Small intestine (tissue), 7 donors: Measurements from ENCODE around the gene ELP1. TPM values are rescaled to one million over a fixed set of nuclear protein-coding genes. Genes with fewer than 3 reads are reported as not detected.
"Not testable (repeated sequence)": the region's sequence is repeated elsewhere in the genome, so short reads cannot be mapped to it uniquely, and the experiment has no call there.

Source experiments
- DNase-seq, 2 donors: peaks; one replicate each; pipeline versions ENCODE4 v3.0.0 to v3.0.0-alpha.2; 2013
- FAIRE-seq: peaks from 2 replicates; lab custom pipeline; 2012; peaks lifted over from hg19 to GRCh38; lab: Jason Lieb, UNC
- H3K27ac ChIP-seq, 3 donors: one replicate each; pipeline ENCODE4 v1.5.1; 2013; ENCODE audit warnings: low read length in 2 of 3, mild to moderate bottlenecking in 2 of 3, control low read depth in 1 of 3, inconsistent platforms in 1 of 3, low read depth in 1 of 3, moderate library complexity in 1 of 3
- H3K27me3 ChIP-seq, 3 donors: one replicate each; pipeline ENCODE4 v1.6.1; 2013; ENCODE audit warnings: low read length in 3 of 3, inconsistent platforms in 1 of 3; ENCODE audit not compliant: control insufficient read depth in 3 of 3, insufficient read depth in 3 of 3
- H3K36me3 ChIP-seq, 3 donors: one replicate each; pipeline ENCODE4 v1.6.1; 2013; ENCODE audit warnings: low read length in 3 of 3, inconsistent platforms in 1 of 3, low read depth in 1 of 3, mild to moderate bottlenecking in 1 of 3, moderate library complexity in 1 of 3; ENCODE audit not compliant: control insufficient read depth in 3 of 3, insufficient read depth in 2 of 3
- H3K4me1 ChIP-seq, 3 donors: one replicate each; pipeline ENCODE4 v1.6.1; 2013; ENCODE audit warnings: low read length in 2 of 3, inconsistent platforms in 1 of 3, low read depth in 1 of 3, mild to moderate bottlenecking in 1 of 3, moderate library complexity in 1 of 3; ENCODE audit not compliant: control insufficient read depth in 3 of 3, insufficient read depth in 2 of 3
- H3K4me3 ChIP-seq, 3 donors: one replicate each; pipeline ENCODE4 v1.5.1; 2013; ENCODE audit warnings: low read length in 3 of 3, control low read depth in 1 of 3, inconsistent platforms in 1 of 3, low read depth in 1 of 3, mild to moderate bottlenecking in 1 of 3, moderate library complexity in 1 of 3
- H3K9me3 ChIP-seq, 2 donors: one replicate each; pipeline ENCODE4 v1.6.1; 2013; ENCODE audit warnings: low read depth in 1 of 2, low read length in 1 of 2; ENCODE audit not compliant: control insufficient read depth in 2 of 2, insufficient read depth in 1 of 2
- WGBS, 3 donors: extraction: QIAGEN DNeasy Blood & Tissue Kit; methylation state at CpG; one replicate each; pipeline ENCODE4 v1.1.7; 2013; 5-methylcytosine and 5-hydroxymethylcytosine counted together
- polyA plus RNA-seq, 4 donors: library from polyadenylated mRNA; stranded (reverse) in 3 of 4; unstranded in 1 of 4; fragments of 200-250 nt in 3 of 4; fragments of 120-200 nt in 1 of 4; gene quantifications; one replicate each; pipeline versions ENCODE4 v1.2.1 to v1.2.3, GENCODE V29; 2013
- donor health status: healthy with polysubstance abuse.
- donor health status: control.
- donor health status: control.
- donor health status: Bipolar disorder and iron deficiency.
- donor health status: healthy.

The ELP1 gene
- polyA plus RNA-seq, 4 donors = 3.8 to 24.6 (median 11.4) TPM

GRCh38 chr9:108842610-108843295 is 91.2 kb downstream of the ELP1 start:
- H3K9me3 ChIP-seq = no peaks in the 10 kb centered on the region
- no peaks in the 10 kb centered on the region for H3K27me3 ChIP-seq
- DNase-seq (no peak), FAIRE-seq (no peak)
- WGBS, 3 donors = 62 to 77% (median 67%) methylated on average over 16 of the region's 16 CpGs
- H3K36me3 ChIP-seq = no peaks in the 10 kb centered on the region
- H3K27ac ChIP-seq = no peak overlapping the region
- no peak overlapping the region for H3K4me3 ChIP-seq
- H3K4me1 ChIP-seq = no peaks in the 10 kb centered on the region

DNA sequence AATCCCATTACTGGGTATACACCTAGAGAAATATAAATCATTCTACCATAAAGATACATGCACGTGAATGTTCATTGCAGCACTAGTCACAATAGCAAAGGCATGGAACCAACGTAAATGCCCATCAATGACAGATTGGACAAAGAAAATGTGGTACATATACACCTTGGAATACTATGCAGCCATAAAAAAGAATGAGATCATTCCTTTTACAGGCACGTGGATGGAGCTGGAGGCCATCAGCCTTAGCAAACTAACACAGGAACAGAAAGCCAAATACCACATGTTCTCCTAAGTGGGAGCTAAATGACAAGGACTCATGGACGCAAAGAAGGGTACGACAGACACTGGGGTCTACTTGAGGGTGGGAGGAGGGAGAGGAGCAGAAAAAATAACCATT is 94.4 kb downstream of the ELP1 start:
- not testable (repeated sequence) for H3K27me3 ChIP-seq, H3K4me3 ChIP-seq, H3K27ac ChIP-seq, H3K9me3 ChIP-seq, DNase-seq, FAIRE-seq, H3K36me3 ChIP-seq, H3K4me1 ChIP-seq
- 86 to 90% (median 89%) methylated on average over 5 of the region's 5 CpGs for WGBS, 3 donors

DNA sequence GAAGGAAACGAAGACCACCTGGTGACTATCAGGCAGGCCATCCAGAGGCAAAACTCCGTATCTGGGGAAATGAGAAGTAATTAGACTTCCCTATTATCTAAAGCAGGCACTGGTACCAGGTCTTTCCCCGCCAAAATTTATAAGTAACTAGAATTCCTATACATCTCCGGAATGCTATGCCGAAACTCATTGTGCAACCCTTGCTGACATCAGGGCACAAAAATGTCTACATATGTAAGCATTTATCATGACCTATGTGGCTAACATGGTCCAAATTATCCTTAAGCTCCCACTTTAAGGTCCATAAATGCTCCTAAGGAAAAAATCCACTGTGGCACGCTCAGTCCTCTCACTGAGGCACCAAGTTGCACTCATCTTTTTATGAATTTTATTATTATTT is 95.9 kb downstream of the ELP1 start:
- H3K4me1 ChIP-seq = no peaks in the 10 kb centered on the region
- 90 to 92% (median 92%) methylated on average over 6 of the region's 6 CpGs for WGBS, 3 donors
- FAIRE-seq (no peak), DNase-seq (no peak)
- no peaks in the 10 kb centered on the region for H3K36me3 ChIP-seq
- H3K9me3 ChIP-seq = no peaks in the 10 kb centered on the region
- no peak overlapping the region for H3K27ac ChIP-seq
- no peaks in the 10 kb centered on the region for H3K27me3 ChIP-seq
- no peak overlapping the region for H3K4me3 ChIP-seq

- DNase-seq (no peak), FAIRE-seq (no peak)
- Histone ChIP-seq H3K36me3 (no peaks in the 10 kb centered on the region), H3K4me1 (no peaks in the 10 kb centered on the region), H3K4me3 (no peak overlapping the region), H3K27me3 (no peaks in the 10 kb centered on the region), H3K9me3 (no peaks in the 10 kb centered on the region), H3K27ac (no peak overlapping the region)
- 40 to 75% (median 58%) methylated on average over 4 of the region's 4 CpGs for WGBS, 3 donors
Observed at GRCh38 chr9:108837530-108837929, 96.4 kb downstream of the ELP1 start.

DNA sequence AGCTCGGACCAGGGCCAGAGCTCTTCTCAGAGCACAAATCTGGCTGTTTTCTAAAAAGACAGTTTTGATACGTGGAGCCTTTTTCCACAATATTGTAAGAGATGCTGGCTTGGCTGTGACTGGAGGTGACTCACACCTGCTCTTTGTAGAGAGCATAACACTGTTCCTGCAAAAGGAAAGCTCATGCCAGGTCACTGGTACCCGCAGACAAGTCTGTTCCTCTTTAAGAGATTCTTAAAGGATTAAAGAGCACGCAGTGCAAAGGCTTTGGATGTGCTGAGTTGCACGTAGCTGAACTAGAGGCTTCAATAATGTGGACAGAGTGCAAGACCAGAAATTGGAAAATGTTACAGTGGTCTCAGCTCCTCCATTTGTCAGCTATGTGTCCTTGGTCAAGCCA is 97.1 kb downstream of the ELP1 start:
- H3K27ac ChIP-seq = no peak overlapping the region
- WGBS, 3 donors = 58 to 73% (median 67%) methylated on average over 5 of the region's 5 CpGs
- FAIRE-seq = no peak

GRCh38 chr9:108836319-108836718 is 97.6 kb downstream of the ELP1 start:
- H3K27me3 ChIP-seq = no peaks in the 10 kb centered on the region
- WGBS, 3 donors = 86 to 90% (median 87%) methylated on average over 9 of the region's 9 CpGs
- H3K27ac ChIP-seq = no peak overlapping the region
- H3K36me3 ChIP-seq = no peaks in the 10 kb centered on the region
- FAIRE-seq (no peak), DNase-seq (no peak)
- H3K4me1 ChIP-seq = no peaks in the 10 kb centered on the region
- H3K9me3 ChIP-seq = no peaks in the 10 kb centered on the region
- H3K4me3 ChIP-seq = no peak overlapping the region

More for the DNA sequence above, 97.1 kb downstream of the ELP1 start:
- no peaks in the 10 kb centered on the region for H3K36me3 ChIP-seq
- H3K4me3 ChIP-seq = no peak overlapping the region
- no peaks in the 10 kb centered on the region for H3K27me3 ChIP-seq
- no peak for DNase-seq
- no peaks in the 10 kb centered on the region for H3K4me1 ChIP-seq
- no peaks in the 10 kb centered on the region for H3K9me3 ChIP-seq

GRCh38 chr9:108835831-108836230 is 98.1 kb downstream of the ELP1 start:
- Histone ChIP-seq H3K4me3 (no peak overlapping the region), H3K4me1 (no peaks in the 10 kb centered on the region), H3K27me3 (no peaks in the 10 kb centered on the region), H3K27ac (no peak overlapping the region), H3K9me3 (no peaks in the 10 kb centered on the region), H3K36me3 (no peaks in the 10 kb centered on the region)
- 79 to 88% (median 83%) methylated on average over 7 of the region's 7 CpGs for WGBS, 3 donors
- FAIRE-seq (no peak), DNase-seq (no peak)

GRCh38 chr9:108834959-108835665 is 98.8 kb downstream of the ELP1 start:
- 62 to 74% (median 65%) methylated on average over 4 of the region's 4 CpGs for WGBS, 3 donors
- DNase-seq (no peak), FAIRE-seq (no peak)
- Histone ChIP-seq H3K9me3 (no peaks in the 10 kb centered on the region), H3K27ac (no peak overlapping the region), H3K27me3 (no peaks in the 10 kb centered on the region), H3K4me3 (no peak overlapping the region), H3K4me1 (no peaks in the 10 kb centered on the region), H3K36me3 (no peaks in the 10 kb centered on the region)
